ENCODE measurements around the gene AHSG. TPM values are rescaled to one million over a fixed set of nuclear protein-coding genes. Genes with fewer than 3 reads are reported as not detected.

AHSG gene
- total RNA-seq, 1 experiment from 2014 or later: 1.6 TPM

DNA sequence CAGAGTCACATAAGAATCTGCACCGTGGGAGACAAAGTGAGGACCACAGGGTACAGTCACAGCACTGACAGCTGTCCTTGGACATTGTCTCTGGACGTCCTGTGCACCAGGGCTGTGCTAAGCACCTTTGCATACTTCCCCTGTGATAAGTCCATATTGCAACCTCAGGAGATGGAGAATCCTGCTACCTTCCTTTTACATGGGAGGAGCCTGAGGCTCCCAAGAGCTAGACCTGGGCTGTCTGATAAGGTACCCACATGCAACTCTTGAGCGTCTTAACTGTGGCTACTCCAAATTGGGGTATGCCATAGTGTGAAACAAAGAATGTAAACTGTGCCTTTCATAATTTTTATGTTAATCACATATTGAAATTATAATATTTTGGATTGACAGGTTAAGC is 24.8 kb downstream of the AHSG start:
- H3K4me2 ChIP-seq (ENCODE audit: low read length): no peak overlapping the region
- H3K4me1 ChIP-seq (ENCODE audit: control insufficient read depth in 1 of 2, insufficient read depth in 2 of 2, low read length in 2 of 2): peaks cover 0 to 5% of the 10 kb centered on the region in 2 experiments; a peak in 1 of 4 replicates
- no peak overlapping the region for H3K9ac ChIP-seq (ENCODE audit: low read length)
- no peak overlapping the region for H3K4me3 ChIP-seq (replicated peaks in 1 of 2; ENCODE audit: low read depth in 1 of 2, low read length in 2 of 2)
- H3K36me3 ChIP-seq (ENCODE audit: control insufficient read depth in 1 of 2, insufficient read depth in 2 of 2, low read length in 2 of 2): no peaks in the 10 kb centered on the region
- TF ChIP-seq SIN3A (IDR thresholded peaks at IDR 0.05; ENCODE audit: low read depth) (no peak), EZH2 (IDR thresholded peaks at IDR 0.05) (no peak), ATF3 (IDR thresholded peaks at IDR 0.05) (no peak)
- TF ChIP-seq, protein P1, sequence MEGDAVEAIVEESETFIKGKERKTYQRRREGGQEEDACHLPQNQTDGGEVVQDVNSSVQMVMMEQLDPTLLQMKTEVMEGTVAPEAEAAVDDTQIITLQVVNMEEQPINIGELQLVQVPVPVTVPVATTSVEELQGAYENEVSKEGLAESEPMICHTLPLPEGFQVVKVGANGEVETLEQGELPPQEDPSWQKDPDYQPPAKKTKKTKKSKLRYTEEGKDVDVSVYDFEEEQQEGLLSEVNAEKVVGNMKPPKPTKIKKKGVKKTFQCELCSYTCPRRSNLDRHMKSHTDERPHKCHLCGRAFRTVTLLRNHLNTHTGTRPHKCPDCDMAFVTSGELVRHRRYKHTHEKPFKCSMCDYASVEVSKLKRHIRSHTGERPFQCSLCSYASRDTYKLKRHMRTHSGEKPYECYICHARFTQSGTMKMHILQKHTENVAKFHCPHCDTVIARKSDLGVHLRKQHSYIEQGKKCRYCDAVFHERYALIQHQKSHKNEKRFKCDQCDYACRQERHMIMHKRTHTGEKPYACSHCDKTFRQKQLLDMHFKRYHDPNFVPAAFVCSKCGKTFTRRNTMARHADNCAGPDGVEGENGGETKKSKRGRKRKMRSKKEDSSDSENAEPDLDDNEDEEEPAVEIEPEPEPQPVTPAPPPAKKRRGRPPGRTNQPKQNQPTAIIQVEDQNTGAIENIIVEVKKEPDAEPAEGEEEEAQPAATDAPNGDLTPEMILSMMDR (IDR thresholded peaks at IDR 0.05 in 2 of 3, conservative IDR thresholded peaks at IDR 0.05 in 1 of 3; ENCODE audit: borderline replicate concordance in 1 of 3, insufficient read depth in 1 of 3, low read depth in 2 of 3, low read length in 2 of 3): no peak
- H3K9me3 ChIP-seq (ENCODE audit: control insufficient read depth in 1 of 2, insufficient read depth in 1 of 2, low read depth in 1 of 2, low read length in 2 of 2): no peaks in the 10 kb centered on the region
- H3K79me2 ChIP-seq (ENCODE audit: insufficient read depth, low read length): no peaks in the 10 kb centered on the region
- DNase-seq (ENCODE audit: low read depth, low spot score): no peak
- no peak overlapping the region for H3K27ac ChIP-seq (ENCODE audit: low read depth, low read length)
- H3K27me3 ChIP-seq (ENCODE audit: insufficient read depth, low read length): no peaks in the 10 kb centered on the region
- RAD21 ChIA-PET (ENCODE audit: low non-redundant PET in 1 of 2, low total read pairs in 2 of 2, uncharacterized antibody in 2 of 2, unreplicated experiment in 2 of 2): no interaction called here
- CTCF ChIA-PET: no interaction called here
- no peaks in the 10 kb centered on the region for H3K9me2 ChIP-seq (ENCODE audit: insufficient read depth)
- no peak for ATAC-seq
- intact Hi-C loops (cut with micrococcal nuclease): no loop called here
- H2AFZ ChIP-seq (ENCODE audit: low read depth, low read length, poor library complexity, severe bottlenecking): no peak overlapping the region
- no peaks in the 10 kb centered on the region for H4K20me1 ChIP-seq (ENCODE audit: insufficient read depth)
- BruUV-seq (replicated peaks): no TSS peak
- POLR2A ChIA-PET: interaction anchor here (1.0 kb wide), 1 partner anchor 67 kb away, joined by 3 read pairs; the partner anchor contains the start of gene DNAJB11

- DNase-seq (ENCODE audit: low read depth, low spot score) (no peak), ATAC-seq (no peak)
- H4K20me1 ChIP-seq (ENCODE audit: insufficient read depth): no peaks in the 10 kb centered on the region
- no TSS peak for BruUV-seq (replicated peaks)
- no peak overlapping the region for H3K27ac ChIP-seq (ENCODE audit: low read depth, low read length)
- ChIA-PET RAD21 (ENCODE audit: low non-redundant PET in 1 of 2, low total read pairs in 2 of 2, uncharacterized antibody in 2 of 2, unreplicated experiment in 2 of 2) (no interaction called here), CTCF (no interaction called here), POLR2A (no interaction called here)
- H3K4me1 ChIP-seq (ENCODE audit: control insufficient read depth in 1 of 2, insufficient read depth in 2 of 2, low read length in 2 of 2): peaks cover 0 to 5% of the 10 kb centered on the region in 2 experiments; a peak in 1 of 4 replicates
- intact Hi-C loops (cut with micrococcal nuclease): no loop called here
- H3K36me3 ChIP-seq (ENCODE audit: control insufficient read depth in 1 of 2, insufficient read depth in 2 of 2, low read length in 2 of 2): no peaks in the 10 kb centered on the region
- H3K9ac ChIP-seq (ENCODE audit: low read length): no peak overlapping the region
- TF ChIP-seq ZNF274 (IDR thresholded peaks at IDR 0.05; ENCODE audit: low read depth, low read length) (no peak), EZH2 (IDR thresholded peaks at IDR 0.05) (no peak), FOSL1 (IDR thresholded peaks at IDR 0.05; ENCODE audit: low read depth) (no peak), CBX3 (IDR thresholded peaks at IDR 0.05; ENCODE audit: low read depth) (no peak), CEBPB (IDR thresholded peaks at IDR 0.05; ENCODE audit: low read depth) (no peak), EZH2phosphoT487 (IDR thresholded peaks at IDR 0.05; ENCODE audit: borderline replicate concordance) (no peak), ATF3 (IDR thresholded peaks at IDR 0.05) (no peak), ZFX (IDR thresholded peaks at IDR 0.05) (no peak), RAD21 (IDR thresholded peaks at IDR 0.05; ENCODE audit: low read depth) (no peak), REST (IDR thresholded peaks at IDR 0.05; ENCODE audit: low read depth) (no peak), POLR2AphosphoS5 (IDR thresholded peaks at IDR 0.05; ENCODE audit: low read depth, low read length) (no peak)
- H3K9me2 ChIP-seq (ENCODE audit: insufficient read depth): no peaks in the 10 kb centered on the region
- no peaks in the 10 kb centered on the region for H3K27me3 ChIP-seq (ENCODE audit: insufficient read depth, low read length)
- H2AFZ ChIP-seq (ENCODE audit: low read depth, low read length, poor library complexity, severe bottlenecking): no peak overlapping the region
- H3K79me2 ChIP-seq (ENCODE audit: insufficient read depth, low read length): no peaks in the 10 kb centered on the region
- H3K4me2 ChIP-seq (ENCODE audit: low read length): no peak overlapping the region
- no peaks in the 10 kb centered on the region for H3K9me3 ChIP-seq (ENCODE audit: control insufficient read depth in 1 of 2, insufficient read depth in 1 of 2, low read depth in 1 of 2, low read length in 2 of 2)
- no peak overlapping the region for H3K4me3 ChIP-seq (replicated peaks in 1 of 2; ENCODE audit: low read depth in 1 of 2, low read length in 2 of 2)
Observed at GRCh38 chr3:186638259-186638658, 25.4 kb downstream of the AHSG start.

All from HCT116 (cell line).